ENCODE data around the gene TMEM8B.

The TMEM8B gene

DNA sequence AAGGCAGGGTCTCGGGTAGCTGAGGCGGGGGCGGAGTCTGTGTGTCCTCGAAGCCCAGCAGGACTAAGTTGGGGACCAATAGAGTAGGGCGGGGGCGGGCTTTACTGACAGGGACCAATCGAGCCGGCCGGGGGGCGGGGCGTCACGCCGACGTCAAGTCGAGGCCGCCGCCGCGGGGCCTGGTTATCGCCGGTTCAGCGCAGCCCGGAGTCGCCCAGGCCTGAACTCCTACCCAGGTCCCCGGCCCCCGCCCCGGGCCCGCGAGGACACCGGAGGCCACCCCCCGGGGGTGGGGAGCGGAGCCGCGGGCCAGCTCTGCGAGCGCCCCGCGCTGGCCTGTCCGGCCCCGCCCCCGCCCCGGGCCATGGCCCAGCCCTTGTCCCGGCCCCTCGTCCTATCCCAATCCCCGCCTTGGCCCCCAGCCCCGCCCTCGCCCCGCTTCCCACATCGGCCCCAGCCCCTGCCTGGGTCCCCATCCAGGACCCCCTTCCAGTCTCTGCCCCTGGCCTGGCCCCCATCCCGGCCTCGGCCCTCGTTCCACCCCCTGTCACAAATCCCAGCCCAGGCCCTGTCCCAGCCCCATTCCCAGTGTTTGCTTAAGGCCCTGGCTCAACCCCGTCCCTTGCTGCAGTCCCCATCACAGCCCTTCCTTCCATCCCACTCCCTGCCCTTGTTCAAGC, at the start of gene TMEM8B:
Gene TMEM8B (plus strand): TSS at position 145 of the 680 bp plus-strand sequence. CDS start 220 bp downstream, at position 365.
- peak; percentile 94 for DNase-seq (ENCODE audit: low spot score)

GRCh38 chr9:35781066-35781465, 48.0 kb upstream of the TMEM8B start:
- DNase-seq (ENCODE audit: low spot score), result no peak

- no peak for DNase-seq (ENCODE audit: low spot score)
Observed at GRCh38 chr9:35783418-35783817, 45.6 kb upstream of the TMEM8B start.

DNA sequence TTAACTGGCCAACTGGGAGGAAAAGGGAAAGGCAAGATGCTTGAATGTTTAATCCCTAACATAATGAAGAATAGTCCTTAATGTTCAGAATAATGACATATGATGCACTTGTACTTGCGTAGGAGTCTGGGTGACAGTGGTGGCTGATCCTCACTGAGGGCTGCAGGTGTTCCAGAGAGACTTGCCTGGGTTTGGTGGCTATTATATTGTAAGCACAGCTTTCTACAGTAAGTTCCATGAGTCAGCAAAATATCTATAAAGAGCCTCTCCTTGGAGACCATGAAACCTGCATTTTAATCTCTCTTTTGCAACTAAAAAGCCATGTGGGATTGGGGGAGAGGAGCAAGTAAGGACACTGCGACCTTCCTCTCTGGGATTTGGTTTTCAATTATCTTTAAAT, 39.5 kb upstream of the TMEM8B start:
- DNase-seq (ENCODE audit: low spot score), result no peak

- DNase-seq (ENCODE audit: low spot score), result no peak
Observed at GRCh38 chr9:35790025-35790384, 39.0 kb upstream of the TMEM8B start.

GRCh38 chr9:35790385-35791296, 38.4 kb upstream of the TMEM8B start:
- peak; percentile 74 for DNase-seq (ENCODE audit: low spot score)

GRCh38 chr9:35791297-35791921, 37.6 kb upstream of the TMEM8B start, which contains the start of gene NPR2:
Gene NPR2, plus strand, starts transcription at chr9:35791591. Its CDS starts 818 bp downstream, at chr9:35792409.
- no peak for DNase-seq (ENCODE audit: low spot score)

DNA sequence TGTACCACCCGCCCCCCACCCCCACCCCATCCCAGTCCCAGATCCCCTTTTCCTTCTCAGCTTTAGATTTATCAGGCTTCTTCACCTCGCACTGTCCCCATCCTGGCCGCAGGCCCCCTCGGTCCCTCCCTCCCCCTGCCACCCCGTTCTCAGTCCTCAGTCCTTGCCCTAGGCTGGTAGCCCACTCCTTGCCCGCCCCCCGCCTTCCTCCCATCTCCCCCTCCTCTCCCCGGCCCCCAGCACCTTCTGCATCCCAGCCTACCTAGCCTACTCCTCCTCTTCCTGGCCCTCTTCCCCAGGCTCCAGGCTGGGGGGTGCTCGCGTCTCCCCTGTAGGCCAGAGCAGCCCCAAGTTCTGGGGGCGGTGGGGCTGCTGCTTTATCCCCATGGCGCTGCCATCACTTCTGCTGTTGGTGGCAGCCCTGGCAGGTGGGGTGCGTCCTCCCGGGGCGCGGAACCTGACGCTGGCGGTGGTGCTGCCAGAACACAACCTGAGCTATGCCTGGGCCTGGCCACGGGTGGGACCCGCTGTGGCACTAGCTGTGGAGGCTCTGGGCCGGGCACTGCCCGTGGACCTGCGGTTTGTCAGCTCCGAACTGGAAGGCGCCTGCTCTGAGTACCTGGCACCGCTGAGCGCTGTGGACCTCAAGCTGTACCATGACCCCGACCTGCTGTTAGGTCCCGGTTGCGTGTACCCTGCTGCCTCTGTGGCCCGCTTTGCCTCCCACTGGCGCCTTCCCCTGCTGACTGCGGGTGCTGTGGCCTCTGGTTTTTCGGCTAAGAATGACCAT, 36.8 kb upstream of the TMEM8B start:
- DNase-seq (ENCODE audit: low spot score), result no peak

GRCh38 chr9:35792826-35793225, 36.2 kb upstream of the TMEM8B start:
- no peak for DNase-seq (ENCODE audit: low spot score)

DNA sequence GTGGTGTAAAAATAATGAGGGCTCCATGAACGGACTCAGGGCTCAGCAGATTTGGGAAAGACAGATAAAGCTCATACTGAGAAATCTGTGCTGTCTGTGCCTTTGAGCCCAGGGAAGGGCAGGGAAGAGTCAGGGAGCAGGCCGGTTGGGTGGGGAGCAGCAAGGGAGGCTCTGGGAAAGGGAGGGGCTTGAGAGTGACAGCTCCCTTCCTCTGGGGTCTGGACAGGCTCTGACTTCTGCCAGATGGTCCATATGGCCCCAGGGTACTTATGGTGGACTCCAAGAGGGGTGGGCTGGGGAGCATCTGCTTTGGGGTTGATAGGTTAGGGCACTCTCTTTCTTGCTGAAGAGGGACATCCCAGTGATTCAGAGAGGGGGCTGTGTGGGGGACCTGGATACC, 35.6 kb upstream of the TMEM8B start:
- DNase-seq (ENCODE audit: low spot score), result no peak

GRCh38 chr9:35795695-35796094, 33.3 kb upstream of the TMEM8B start:
- no peak for DNase-seq (ENCODE audit: low spot score)

GRCh38 chr9:35797311-35798109, 31.5 kb upstream of the TMEM8B start:
- no peak for DNase-seq (ENCODE audit: low spot score)

GRCh38 chr9:35798658-35799374, 30.2 kb upstream of the TMEM8B start:
- no peak for DNase-seq (ENCODE audit: low spot score)

DNA sequence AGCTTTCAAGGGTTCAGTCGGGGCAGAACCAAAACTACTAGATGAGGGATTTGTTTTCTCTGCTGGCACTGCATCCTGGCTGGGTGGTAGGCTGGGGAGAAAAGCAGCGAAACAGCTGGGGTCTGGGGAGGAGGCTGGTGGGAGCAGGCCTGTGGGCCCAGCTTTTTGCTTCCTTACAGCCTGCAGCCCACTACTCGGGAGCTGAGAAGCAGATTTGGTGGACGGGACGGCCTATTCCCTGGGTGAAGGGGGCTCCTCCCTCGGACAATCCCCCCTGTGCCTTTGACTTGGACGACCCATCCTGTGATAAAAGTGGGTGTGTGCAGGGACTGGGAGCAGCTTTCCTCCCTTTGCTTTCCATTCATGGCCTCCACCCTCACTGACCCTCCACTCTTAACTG, 28.5 kb upstream of the TMEM8B start:
- DNase-seq (ENCODE audit: low spot score), result no peak

DNA sequence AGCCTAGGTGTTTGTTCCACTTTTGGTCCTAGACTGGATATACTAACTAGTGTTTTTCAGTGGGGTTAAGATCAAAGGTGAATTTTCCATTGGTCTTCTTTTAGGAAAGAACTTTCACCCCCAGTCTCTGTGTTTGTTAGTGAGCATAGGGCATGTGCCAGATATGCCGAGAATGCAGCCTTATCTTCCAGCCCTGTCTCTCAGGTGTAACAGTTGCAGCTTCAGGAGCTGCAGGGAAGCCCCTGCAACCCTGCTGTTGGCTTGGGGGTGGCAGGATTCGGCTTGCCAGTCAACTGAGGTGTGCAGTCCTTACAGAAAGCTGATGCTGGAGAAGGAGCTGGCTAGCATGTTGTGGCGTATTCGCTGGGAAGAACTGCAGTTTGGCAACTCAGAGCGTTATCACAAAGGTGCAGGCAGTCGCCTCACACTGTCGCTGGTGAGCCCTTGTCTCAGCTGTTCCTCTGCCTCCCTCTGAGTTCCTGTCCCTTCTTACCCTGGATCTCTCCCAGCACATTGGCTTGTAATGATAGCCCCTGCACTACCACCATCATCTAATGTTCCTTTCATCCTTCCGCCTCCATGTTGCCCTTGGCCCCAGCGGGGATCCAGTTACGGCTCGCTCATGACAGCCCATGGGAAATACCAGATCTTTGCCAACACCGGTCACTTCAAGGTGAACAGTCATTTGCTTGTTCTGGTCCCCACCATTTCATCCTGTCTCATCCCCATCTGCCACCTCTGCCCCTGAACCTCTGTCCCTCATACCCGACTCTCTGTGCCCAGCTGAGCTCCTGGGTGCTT, 27.5 kb upstream of the TMEM8B start:
- no peak for DNase-seq (ENCODE audit: low spot score)

DNA sequence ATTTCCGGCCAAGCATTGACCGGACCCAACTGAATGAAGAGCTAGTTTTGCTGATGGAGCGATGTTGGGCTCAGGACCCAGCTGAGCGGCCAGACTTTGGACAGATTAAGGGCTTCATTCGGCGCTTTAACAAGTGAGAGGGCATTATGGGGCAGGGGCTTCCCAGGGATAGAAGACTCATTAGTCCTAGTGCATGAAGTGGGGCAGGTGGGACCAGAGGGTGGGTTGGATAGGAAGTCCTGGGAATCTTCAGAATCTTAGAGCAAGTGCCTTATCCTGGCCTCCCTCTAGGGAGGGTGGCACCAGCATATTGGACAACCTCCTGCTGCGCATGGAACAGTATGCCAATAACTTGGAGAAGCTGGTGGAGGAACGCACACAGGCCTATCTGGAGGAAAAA, 22.9 kb upstream of the TMEM8B start:
- DNase-seq (ENCODE audit: low spot score), result no peak

GRCh38 chr9:35808433-35808832, 20.6 kb upstream of the TMEM8B start:
- DNase-seq (ENCODE audit: low spot score), result no peak

DNA sequence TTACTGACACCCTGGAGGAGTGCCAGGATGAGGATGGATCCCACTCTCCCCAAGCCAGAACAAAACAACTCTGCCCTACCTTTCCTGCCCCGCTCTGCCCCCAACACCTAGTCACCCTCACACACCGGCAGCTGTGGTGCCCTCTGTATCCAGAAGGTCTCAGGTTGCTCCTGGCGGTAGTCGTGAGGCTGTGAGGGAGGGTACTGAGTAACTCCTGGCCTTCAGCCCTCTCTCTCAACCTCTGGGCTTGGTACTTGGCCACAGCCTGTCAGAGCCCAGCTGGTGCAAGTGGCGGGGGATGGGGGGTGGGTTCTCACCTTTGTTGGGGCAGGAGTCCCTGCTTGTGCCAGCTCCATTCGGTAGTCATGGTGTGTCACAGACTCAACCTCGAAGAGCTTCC, 18.9 kb upstream of the TMEM8B start:
- no peak for DNase-seq (ENCODE audit: low spot score)

DNA sequence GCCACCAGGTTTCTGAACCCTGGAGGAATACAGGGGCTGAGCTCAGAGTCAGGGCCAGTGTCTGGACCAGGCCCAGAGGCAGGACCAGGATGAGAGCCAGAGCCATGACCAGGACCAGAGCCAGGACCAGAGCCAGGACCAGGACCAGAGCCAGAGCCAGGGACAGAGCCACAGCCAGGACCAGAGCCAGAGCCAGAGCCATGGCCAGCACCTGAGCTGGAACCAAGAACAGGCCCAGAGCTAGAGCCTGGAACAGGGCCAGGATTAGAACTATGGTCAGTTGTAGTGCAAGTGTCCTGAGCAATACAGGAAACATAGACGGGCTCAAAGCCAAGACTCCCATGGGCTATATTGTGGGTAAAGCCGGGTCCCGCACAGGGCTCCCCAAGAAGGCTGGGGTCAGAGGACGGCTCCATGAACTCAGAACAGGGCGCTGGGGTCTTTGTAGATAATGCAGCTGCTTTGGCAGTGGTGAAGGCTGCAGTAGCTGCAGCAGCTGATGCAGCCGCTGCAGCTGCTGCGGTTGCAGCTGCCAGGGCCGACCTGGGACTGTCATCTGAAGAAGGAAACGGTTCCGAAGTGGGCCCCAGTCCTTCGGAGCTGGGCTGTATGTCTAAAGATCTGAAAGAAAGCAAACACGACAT, 17.5 kb upstream of the TMEM8B start:
- DNase-seq (ENCODE audit: low spot score), result peak; percentile 46

Measured in globus pallidus (tissue), 1 donor.